NCI-H510A (cell line): ENCODE results near the gene PEX26.
"Not testable (repeated sequence)": the region's sequence is repeated elsewhere in the genome, so short reads cannot be mapped to it uniquely, and the experiment has no call there.

Experiments used
- DNase-seq: peaks from one replicate; lab custom pipeline; 2025; lab: John Stamatoyannopoulos, UW

PEX26 gene

GRCh38 chr22:18077639-18078328, at the start of gene PEX26:
Gene PEX26, plus strand, starts transcription at chr22:18077990. Its CDS starts 387 bp downstream, at chr22:18078377.
- peak; percentile 92 for DNase-seq

GRCh38 chr22:18028817-18029527, 48.8 kb upstream of the PEX26 start:
- peak; percentile 5 for DNase-seq

GRCh38 chr22:18029686-18030267, 48.0 kb upstream of the PEX26 start:
- DNase-seq, result no peak

- no peak for DNase-seq
These were observed 45.9 kb upstream of the PEX26 start for GRCh38 chr22:18031695-18032454.

- DNase-seq, result no peak
These were observed 45.2 kb upstream of the PEX26 start for GRCh38 chr22:18032455-18033101.

- DNase-seq, result no peak
These were observed 44.4 kb upstream of the PEX26 start for GRCh38 chr22:18033204-18033998.

GRCh38 chr22:18034076-18034475, 43.7 kb upstream of the PEX26 start:
- DNase-seq, result no peak

- DNase-seq, result peak; percentile 70
These were observed 42.0 kb upstream of the PEX26 start for GRCh38 chr22:18035751-18036150.

GRCh38 chr22:18040898-18041297, 36.9 kb upstream of the PEX26 start:
- DNase-seq, result not testable (repeated sequence)

- no peak for DNase-seq
These were observed 35.1 kb upstream of the PEX26 start for GRCh38 chr22:18042685-18043084.

- DNase-seq, result peak; percentile 56
These were observed 33.1 kb upstream of the PEX26 start for GRCh38 chr22:18044548-18045271.

- DNase-seq, result no peak
These were observed 32.0 kb upstream of the PEX26 start for GRCh38 chr22:18045794-18046193.

- DNase-seq, result no peak
These were observed 29.7 kb upstream of the PEX26 start for GRCh38 chr22:18048041-18048440.

- DNase-seq, result no peak
These were observed 29.3 kb upstream of the PEX26 start for GRCh38 chr22:18048441-18048898.

GRCh38 chr22:18050065-18050464, 27.7 kb upstream of the PEX26 start:
- DNase-seq, result no peak

GRCh38 chr22:18051113-18051512, 26.7 kb upstream of the PEX26 start:
- not testable (repeated sequence) for DNase-seq

- DNase-seq, result not testable (repeated sequence)
These were observed 24.4 kb upstream of the PEX26 start for GRCh38 chr22:18053216-18053946.

GRCh38 chr22:18055619-18056160, 22.1 kb upstream of the PEX26 start:
- no peak for DNase-seq

- DNase-seq, result peak; percentile 25
These were observed 21.6 kb upstream of the PEX26 start for GRCh38 chr22:18056161-18056666.
